NK-92 (cell line): ENCODE measurements around the gene NFASC.

ENCODE experiments used
- DNase-seq: peaks from one replicate; lab custom pipeline; 2025; ENCODE audit not compliant: unreplicated experiment; lab: John Stamatoyannopoulos, UW

NFASC gene

GRCh38 chr1:204979306-204979705, 108.6 kb downstream of the NFASC start:
- DNase-seq = no peak

DNA sequence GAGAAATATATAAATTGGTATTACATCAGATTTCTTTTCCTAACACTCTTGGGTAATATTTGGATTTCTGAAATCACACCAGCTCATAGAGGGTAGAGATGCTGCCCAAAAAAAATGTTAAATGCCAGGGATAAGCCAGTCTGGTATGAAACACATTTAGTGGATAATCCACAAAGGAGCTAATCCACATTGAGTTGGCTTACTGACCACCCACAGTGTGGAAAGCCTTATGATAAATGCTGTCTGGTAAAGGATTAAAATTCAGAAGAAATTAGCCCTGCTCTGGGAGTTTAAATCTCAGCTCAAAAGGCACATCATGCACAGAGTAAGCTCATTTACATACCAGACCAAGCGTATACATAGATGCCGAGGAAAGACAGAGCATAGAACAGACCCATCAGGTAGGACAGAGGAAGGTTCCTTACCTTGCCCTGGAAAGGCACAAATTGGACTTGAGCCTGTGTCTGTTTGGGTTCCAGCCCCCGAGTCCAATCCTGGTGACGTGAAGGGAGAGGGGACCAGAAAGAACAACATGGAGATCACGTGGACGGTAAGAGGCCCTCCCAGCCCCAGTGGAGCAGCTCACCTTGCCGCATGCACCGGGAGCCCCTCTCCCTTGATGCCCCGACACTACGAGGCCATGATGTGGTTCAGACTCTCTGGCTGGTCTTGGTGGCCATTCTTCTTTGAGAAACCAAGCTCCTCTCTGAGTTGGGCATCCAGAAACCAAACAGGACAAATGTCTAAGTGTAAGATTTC, 109.4 kb downstream of the NFASC start:
- no peak for DNase-seq

- no peak for DNase-seq
These were observed 110.3 kb downstream of the NFASC start for GRCh38 chr1:204980840-204981405.

- no peak for DNase-seq
These were observed 112.5 kb downstream of the NFASC start for GRCh38 chr1:204983136-204983535.

DNA sequence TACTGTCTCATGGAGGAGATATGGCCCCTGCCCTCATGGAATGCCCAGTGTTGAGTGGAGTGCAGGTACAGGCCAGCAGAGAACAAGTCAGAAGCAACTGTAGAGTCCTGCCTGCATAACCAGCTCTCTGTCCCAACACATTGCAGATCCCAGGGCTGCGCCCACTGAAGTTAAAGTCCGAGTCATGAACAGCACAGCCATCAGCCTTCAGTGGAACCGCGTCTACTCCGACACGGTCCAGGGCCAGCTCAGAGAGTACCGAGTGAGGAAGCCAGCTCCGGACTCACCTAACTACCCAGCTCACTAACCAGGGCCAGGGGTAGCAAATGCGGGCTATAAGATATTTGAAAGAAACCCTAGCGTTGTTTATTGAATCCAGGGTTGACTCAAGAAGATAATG, 113.2 kb downstream of the NFASC start:
- DNase-seq = no peak

DNA sequence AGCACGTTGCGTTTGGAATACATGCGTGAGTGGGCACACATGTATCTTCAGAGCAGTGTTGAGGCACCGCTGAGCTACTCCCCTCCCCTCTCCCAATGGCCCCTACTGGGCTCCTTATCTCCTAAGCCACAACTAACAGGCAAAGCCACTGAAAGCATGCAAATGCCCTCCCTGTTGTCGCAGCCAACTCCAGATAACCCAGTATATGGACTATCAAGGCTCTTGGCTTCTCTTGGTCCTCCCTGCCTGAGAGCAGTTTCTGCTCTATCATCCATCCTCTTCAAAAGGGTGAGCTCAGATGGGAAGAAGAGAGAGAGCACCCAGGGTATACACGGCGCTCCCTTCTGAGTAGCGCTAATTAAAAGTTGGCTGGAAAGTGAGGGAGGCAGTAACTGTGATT, 113.8 kb downstream of the NFASC start:
- DNase-seq = no peak

DNA sequence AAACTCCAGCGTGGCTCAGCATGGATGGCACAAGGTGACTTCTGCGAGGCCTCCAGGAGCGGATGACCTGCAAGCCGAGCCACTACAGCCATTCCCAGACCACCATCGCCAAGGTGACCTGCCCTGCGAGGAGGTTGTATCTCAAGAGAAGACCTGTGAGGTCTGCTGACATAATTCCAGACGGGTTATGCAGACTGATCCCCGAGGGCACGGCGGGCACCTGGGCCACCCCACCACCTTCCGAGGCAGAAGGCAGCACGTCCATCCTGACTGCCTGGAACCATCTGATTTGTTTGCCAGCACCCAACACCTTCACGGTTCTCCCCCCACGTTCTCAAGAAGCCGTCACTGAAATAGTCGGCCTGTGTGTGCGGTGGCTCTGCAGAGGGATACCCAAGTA, 115.5 kb downstream of the NFASC start:
- no peak for DNase-seq

- DNase-seq = no peak
These were observed 117.0 kb downstream of the NFASC start for GRCh38 chr1:204987689-204988088.

GRCh38 chr1:204988196-204988595, 117.5 kb downstream of the NFASC start:
- no peak for DNase-seq

GRCh38 chr1:204989266-204990058, 118.8 kb downstream of the NFASC start:
- DNase-seq = no peak

GRCh38 chr1:204990059-204990664, 119.5 kb downstream of the NFASC start:
- DNase-seq = no peak

DNA sequence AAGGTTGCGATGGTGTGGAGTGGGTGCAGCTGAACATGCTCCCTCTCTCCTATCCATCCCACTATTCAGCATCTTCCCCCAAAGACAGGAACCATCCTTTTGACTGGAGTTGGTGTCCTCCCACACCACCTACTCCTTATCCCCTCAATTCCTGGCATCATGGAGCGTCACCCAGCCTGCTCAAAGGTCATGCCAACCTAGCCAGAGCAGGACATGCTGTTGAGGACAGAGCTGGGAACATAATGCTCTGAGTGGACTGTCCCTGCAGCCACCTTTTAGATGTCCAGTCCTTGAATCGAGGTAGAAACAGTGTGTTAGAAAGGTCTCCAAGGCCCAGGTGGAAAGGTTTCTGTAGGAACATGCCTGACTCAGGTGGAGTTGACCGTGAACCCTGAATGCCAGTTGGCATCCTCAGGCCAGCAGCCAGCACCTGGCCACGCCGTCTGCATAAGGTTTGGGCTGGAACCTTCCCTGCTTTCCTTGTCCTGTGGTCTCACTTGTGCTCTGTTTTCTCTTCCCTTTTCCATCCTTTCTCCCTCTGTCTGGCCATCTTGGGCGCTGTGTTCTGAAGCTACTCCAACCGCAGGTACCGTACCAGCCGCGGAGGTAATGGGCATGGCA, 120.2 kb downstream of the NFASC start:
- DNase-seq = no peak

- no peak for DNase-seq
These were observed 120.7 kb downstream of the NFASC start for GRCh38 chr1:204991342-204991844.

DNA sequence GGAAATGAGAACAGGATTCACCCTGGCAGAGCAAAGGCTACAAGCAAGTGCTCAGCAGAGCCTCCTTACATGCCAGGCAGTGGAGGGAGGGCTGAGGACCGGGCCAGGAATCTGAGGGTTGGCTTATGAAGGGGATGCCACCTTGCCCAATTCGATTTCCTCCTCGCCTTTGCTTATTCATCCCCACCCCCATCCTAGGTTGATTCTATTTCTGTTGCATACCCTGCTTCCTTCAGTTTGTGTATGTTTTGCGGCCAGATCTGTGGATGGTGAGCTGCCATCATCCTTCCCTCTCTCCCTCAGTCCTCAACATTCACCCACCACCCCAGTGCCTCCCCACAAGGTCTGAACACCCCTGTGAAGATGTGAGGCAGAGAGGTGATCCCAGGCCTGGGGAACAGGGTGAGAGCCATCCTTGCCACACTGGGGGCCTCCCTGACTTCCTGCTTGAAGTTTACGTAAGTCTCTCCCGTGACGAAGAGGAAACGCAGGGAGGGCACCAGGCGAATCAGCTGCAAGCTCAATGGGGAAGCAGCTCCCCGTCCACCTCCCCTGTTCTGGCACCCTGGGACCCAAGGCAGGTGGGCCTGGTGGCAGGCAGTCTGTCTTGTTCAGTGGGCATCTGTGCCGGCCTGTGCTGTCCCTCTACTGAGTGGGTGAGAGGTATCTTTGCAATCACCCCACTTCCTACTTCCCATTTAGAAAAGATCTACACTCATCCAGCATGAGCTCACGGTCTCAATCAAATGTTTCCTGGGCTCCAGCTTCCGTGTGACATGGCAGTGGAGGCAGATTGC, 121.7 kb downstream of the NFASC start:
- no peak for DNase-seq

DNA sequence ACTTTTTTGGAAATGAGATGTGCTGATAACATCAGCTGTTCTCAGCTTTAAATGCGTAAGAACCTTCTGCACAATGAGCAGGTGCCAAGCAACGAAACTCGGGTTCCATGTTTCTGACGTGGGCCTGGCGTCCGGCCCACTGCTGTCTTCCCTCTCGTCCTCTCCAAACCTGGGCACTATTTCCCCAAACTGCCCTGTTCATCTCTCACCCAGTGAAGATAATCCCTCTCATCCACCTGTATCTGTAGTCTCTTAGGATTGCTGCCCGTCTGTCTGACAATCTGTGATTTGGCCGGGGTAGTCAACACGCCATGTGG, 122.3 kb downstream of the NFASC start:
- DNase-seq = no peak

DNA sequence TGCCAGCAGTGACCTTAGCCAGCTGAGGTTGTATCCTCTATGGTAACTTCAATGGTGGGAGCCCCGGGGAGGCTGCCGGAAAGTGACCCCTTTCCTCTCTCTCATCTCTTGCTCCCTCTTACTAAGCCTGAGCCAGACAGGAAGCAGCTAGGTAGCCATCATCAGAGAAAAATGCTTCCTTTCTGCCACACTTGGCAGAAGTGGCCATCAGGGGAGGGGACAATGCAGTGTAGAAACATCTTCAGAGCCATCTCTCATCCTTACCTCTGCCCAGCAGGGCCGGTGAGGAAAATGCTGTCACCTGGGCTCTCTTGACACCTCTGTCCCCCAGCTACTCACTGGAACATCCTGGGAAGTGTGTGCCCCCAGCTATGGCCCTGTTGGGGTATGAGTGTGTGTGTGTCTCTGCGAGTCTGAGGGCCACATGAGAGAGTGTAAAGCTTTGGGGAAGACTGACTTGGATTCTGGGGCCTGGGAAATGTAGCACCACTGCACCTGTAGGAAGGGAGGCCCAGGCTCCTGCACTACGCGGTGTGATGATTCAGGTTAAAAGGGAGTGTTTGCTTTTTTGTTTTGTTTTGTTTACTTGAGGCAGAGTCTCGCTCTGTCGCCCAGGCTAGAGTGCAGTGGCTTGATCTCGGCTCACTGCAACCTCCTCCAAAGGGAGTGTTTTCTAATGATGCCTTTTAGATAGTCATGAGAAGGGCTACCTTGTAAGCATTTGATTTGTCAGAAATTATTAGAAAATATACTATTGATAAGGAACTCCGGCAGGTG, 123.6 kb downstream of the NFASC start:
- DNase-seq = no peak

DNA sequence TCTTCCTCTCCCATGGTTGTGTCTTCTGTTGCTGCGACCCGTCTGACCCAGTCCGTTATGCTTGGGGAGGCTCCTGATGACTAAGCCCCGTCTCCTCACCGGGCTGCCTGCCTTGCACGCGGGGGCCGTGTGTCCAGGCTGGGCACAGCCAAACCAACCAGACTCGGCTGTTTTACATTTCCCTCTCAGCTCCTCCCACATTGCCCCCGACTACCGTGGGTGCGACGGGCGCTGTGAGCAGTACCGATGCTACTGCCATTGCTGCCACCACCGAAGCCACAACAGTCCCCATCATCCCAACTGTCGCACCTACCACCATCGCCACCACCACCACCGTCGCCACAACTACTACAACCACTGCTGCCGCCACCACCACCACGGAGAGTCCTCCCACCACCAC, 126.3 kb downstream of the NFASC start:
- DNase-seq = no peak

DNA sequence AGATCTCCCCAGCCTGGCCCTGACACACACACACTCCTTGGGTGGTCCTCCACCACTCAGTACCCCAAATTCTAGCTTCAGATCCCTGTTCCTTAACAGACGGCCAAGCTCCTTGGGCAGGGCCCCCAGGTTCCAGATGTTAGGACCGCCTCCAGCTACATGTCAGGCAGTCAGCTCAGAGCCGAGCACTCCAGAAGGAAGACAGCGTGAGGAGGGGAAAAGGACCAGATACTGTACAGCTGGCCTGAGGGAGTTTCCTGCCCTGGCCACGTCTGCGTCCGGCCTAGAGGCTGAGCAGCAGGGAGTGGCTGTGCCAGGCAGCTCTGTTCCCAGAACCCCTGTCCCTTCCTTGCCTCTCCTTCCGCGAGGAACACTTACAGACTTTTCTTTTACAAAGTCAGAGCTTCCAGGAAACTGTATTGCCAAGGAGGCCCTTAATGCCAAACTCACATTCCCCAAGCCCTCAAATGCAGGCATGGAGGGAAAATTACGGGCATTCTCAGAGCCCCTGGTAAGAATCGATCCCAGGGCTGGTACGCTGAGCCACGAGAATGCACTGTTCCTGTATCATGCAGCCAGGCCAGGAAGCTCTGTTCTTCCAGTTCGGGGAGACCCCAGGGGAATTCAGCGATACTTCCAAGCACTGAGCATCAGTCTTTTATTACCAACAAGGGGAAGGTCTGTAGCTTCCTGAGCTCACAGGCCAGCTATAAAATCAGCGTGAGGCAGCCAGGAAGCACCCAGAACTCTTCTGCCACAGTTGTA, 127.1 kb downstream of the NFASC start:
- DNase-seq = no peak

- no peak for DNase-seq
These were observed 130.5 kb downstream of the NFASC start for GRCh38 chr1:205001162-205001561.
